ENCODE data around the gene HOXC4.
"Not testable (repeated sequence)": the region's sequence is repeated elsewhere in the genome, so short reads cannot be mapped to it uniquely, and the experiment has no call there.

HOXC4 gene

GRCh38 chr12:54041097-54041690, 12.4 kb upstream of the HOXC4 start:
- no peak for DNase-seq (ENCODE audit: low read depth in 2 of 2)

GRCh38 chr12:54042033-54042432, 11.6 kb upstream of the HOXC4 start:
- not testable (repeated sequence) for DNase-seq (ENCODE audit: low read depth in 2 of 2)

- DNase-seq (ENCODE audit: low read depth in 2 of 2) = no peak
These were observed 10.4 kb upstream of the HOXC4 start for GRCh38 chr12:54042970-54043853.

GRCh38 chr12:54044425-54045103, 9.1 kb upstream of the HOXC4 start:
- DNase-seq (ENCODE audit: low read depth in 2 of 2) = no peak

GRCh38 chr12:54045401-54045800, 8.2 kb upstream of the HOXC4 start:
- DNase-seq (ENCODE audit: low read depth in 2 of 2) = no peak

- DNase-seq (ENCODE audit: low read depth in 2 of 2) = no peak
These were observed 7.6 kb upstream of the HOXC4 start for GRCh38 chr12:54045868-54046521.

- no peak for DNase-seq (ENCODE audit: low read depth in 2 of 2)
These were observed 6.9 kb upstream of the HOXC4 start for GRCh38 chr12:54046809-54047159.

GRCh38 chr12:54047160-54047963, 6.3 kb upstream of the HOXC4 start:
- DNase-seq (ENCODE audit: low read depth in 2 of 2) = no peak

GRCh38 chr12:54047964-54048303, 5.7 kb upstream of the HOXC4 start:
- no peak for DNase-seq (ENCODE audit: low read depth in 2 of 2)

GRCh38 chr12:54048406-54049093, 5.1 kb upstream of the HOXC4 start:
- no peak for DNase-seq (ENCODE audit: low read depth in 2 of 2)

GRCh38 chr12:54049108-54049507, 4.5 kb upstream of the HOXC4 start:
- no peak for DNase-seq (ENCODE audit: low read depth in 2 of 2)

GRCh38 chr12:54050482-54050810, 3.2 kb upstream of the HOXC4 start:
- no peak for DNase-seq (ENCODE audit: low read depth in 2 of 2)

GRCh38 chr12:54051026-54051842, 2.4 kb upstream of the HOXC4 start:
- no peak for DNase-seq (ENCODE audit: low read depth in 2 of 2)

- DNase-seq (ENCODE audit: low read depth in 2 of 2) = no peak
These were observed 1.7 kb upstream of the HOXC4 start for GRCh38 chr12:54051874-54052437.

GRCh38 chr12:54052438-54053002, 1.1 kb upstream of the HOXC4 start:
- no peak for DNase-seq (ENCODE audit: low read depth in 2 of 2)

- no peak for DNase-seq (ENCODE audit: low read depth in 2 of 2)
These were observed 458 bp upstream of the HOXC4 start for GRCh38 chr12:54053003-54053750.

GRCh38 chr12:54054742-54055194, 1.1 kb downstream of the HOXC4 start:
- no peak for DNase-seq (ENCODE audit: low read depth in 2 of 2)

GRCh38 chr12:54055552-54055951, 1.9 kb downstream of the HOXC4 start:
- DNase-seq (ENCODE audit: low read depth in 2 of 2) = no peak

GRCh38 chr12:54056110-54056509, 2.5 kb downstream of the HOXC4 start:
- DNase-seq (ENCODE audit: low read depth in 2 of 2) = no peak

Measured in stimulated activated CD4-positive, alpha-beta T cell treated with anti-CD3 and anti-CD28 coated beads, Interleukin-1b, Interleukin-23, amount 100 ng/mL, for 4 hours (primary cell).